GM12874 (cell line): ENCODE results near the gene CDKN2B-AS1.

Experiments
- CTCF ChIP-seq: IDR thresholded peaks from 2 replicates; pipeline ENCODE4 v1.5.1; 2011; ENCODE audit warnings: low read depth, mild to moderate bottlenecking, control low read depth, low read length, moderate library complexity; ENCODE audit not compliant: insufficient read depth

The CDKN2B-AS1 gene

GRCh38 chr9:22041775-22042174, 47.2 kb downstream of the CDKN2B-AS1 start:
- TF ChIP-seq CTCF: no peak

- no peak for TF ChIP-seq CTCF
These were observed 49.3 kb downstream of the CDKN2B-AS1 start for GRCh38 chr9:22043928-22044327.

GRCh38 chr9:22044583-22044982, 50.0 kb downstream of the CDKN2B-AS1 start:
- no peak for TF ChIP-seq CTCF

- TF ChIP-seq CTCF: no peak
These were observed 50.8 kb downstream of the CDKN2B-AS1 start for GRCh38 chr9:22045423-22045822.

- no peak for TF ChIP-seq CTCF
These were observed 51.8 kb downstream of the CDKN2B-AS1 start for GRCh38 chr9:22046243-22046885.

- no peak for TF ChIP-seq CTCF
These were observed 53.0 kb downstream of the CDKN2B-AS1 start for GRCh38 chr9:22047596-22047995.

GRCh38 chr9:22049411-22049810, 54.8 kb downstream of the CDKN2B-AS1 start:
- TF ChIP-seq CTCF: no peak

- no peak for TF ChIP-seq CTCF
These were observed 56.3 kb downstream of the CDKN2B-AS1 start for GRCh38 chr9:22050924-22051323.
